ENCODE results near the gene TRPC4.
A peak's percentile ranks its signal among the peaks of the same experiment; 100 is the strongest.

Gene TRPC4

GRCh38 chr13:37766502-37766901 lies 103.1 kb downstream of the TRPC4 start:
- WGBS, 2 donors (ENCODE audit: extremely low coverage in 2 of 2, insufficient read length in 2 of 2, insufficient replicate concordance in 1 of 2) = no CpG with 5 or more reads among the region's 3 CpGs
- H4K8ac ChIP-seq (ENCODE audit: low read depth, low read length) = no peak overlapping the region

GRCh38 chr13:37755349-37755748 lies 114.2 kb downstream of the TRPC4 start:
- H3K79me1 ChIP-seq (ENCODE audit: low read depth, low read length) = no peaks in the 10 kb centered on the region
- H2BK5ac ChIP-seq (ENCODE audit: low read length) = no peak overlapping the region
- H3K4ac ChIP-seq (ENCODE audit: low read length) = no peak overlapping the region
- no peak overlapping the region for H4K8ac ChIP-seq (ENCODE audit: low read depth, low read length)
- no peak overlapping the region for H4K91ac ChIP-seq (ENCODE audit: low read depth, low read length, poor library complexity)
- no peak overlapping the region for H2BK12ac ChIP-seq (ENCODE audit: low read length)
- H2AK5ac ChIP-seq (ENCODE audit: low read depth, low read length) = no peak overlapping the region
- no peak overlapping the region for H3K18ac ChIP-seq (ENCODE audit: low read length)
- H3K4me2 ChIP-seq (ENCODE audit: insufficient read depth, low read length, poor library complexity, severe bottlenecking) = no peak overlapping the region
- no peaks in the 10 kb centered on the region for H3K36me3 ChIP-seq (replicated peaks in 1 of 2; ENCODE audit: control insufficient read depth in 2 of 2, insufficient read depth in 2 of 2, low read length in 2 of 2)
- H2BK15ac ChIP-seq (ENCODE audit: low read length) = no peak overlapping the region
- no peak for DNase-seq (ENCODE audit: low spot score)
- no peaks in the 10 kb centered on the region for H3K27me3 ChIP-seq (ENCODE audit: control insufficient read depth in 3 of 3, insufficient read depth in 3 of 3, low read depth in 1 of 3, low read length in 3 of 3)
- no peaks in the 10 kb centered on the region for H3K9me3 ChIP-seq (replicated peaks in 1 of 2; ENCODE audit: control insufficient read depth in 2 of 2, insufficient read depth in 1 of 2, low read depth in 1 of 2, low read length in 2 of 2)
- H2BK120ac ChIP-seq (ENCODE audit: low read depth, low read length) = no peak overlapping the region
- H3K23ac ChIP-seq (ENCODE audit: low read depth, low read length, poor library complexity) = no peak overlapping the region
- no peak overlapping the region for H3K14ac ChIP-seq (ENCODE audit: low read length)
- no peak overlapping the region for H3K4me3 ChIP-seq (ENCODE audit: low read length in 2 of 2)
- no peak overlapping the region for H2AFZ ChIP-seq (ENCODE audit: low read length)
- no peak overlapping the region for H3K27ac ChIP-seq (replicated peaks; ENCODE audit: low read length)
- no peak overlapping the region for H3K9ac ChIP-seq (ENCODE audit: low read depth, low read length, poor library complexity)
- WGBS, 2 donors (ENCODE audit: extremely low coverage in 2 of 2, insufficient read length in 2 of 2, insufficient replicate concordance in 1 of 2) = no CpG with 5 or more reads among the region's 3 CpGs
- H3K4me1 ChIP-seq (ENCODE audit: control insufficient read depth in 2 of 2, insufficient read depth in 1 of 2, low read depth in 1 of 2, low read length in 2 of 2) = no peaks in the 10 kb centered on the region

More at GRCh38 chr13:37766502-37766901, 103.1 kb downstream of the TRPC4 start:
- Histone ChIP-seq H2BK120ac (ENCODE audit: low read depth, low read length) (no peak overlapping the region), H3K9me3 (replicated peaks in 1 of 2; ENCODE audit: control insufficient read depth in 2 of 2, insufficient read depth in 1 of 2, low read depth in 1 of 2, low read length in 2 of 2) (no peaks in the 10 kb centered on the region), H3K18ac (ENCODE audit: low read length) (no peak overlapping the region), H2BK5ac (ENCODE audit: low read length) (no peak overlapping the region), H3K27ac (replicated peaks; ENCODE audit: low read length) (no peak overlapping the region), H2BK12ac (ENCODE audit: low read length) (no peak overlapping the region), H3K23ac (ENCODE audit: low read depth, low read length, poor library complexity) (no peak overlapping the region), H2AK5ac (ENCODE audit: low read depth, low read length) (no peak overlapping the region), H3K36me3 (replicated peaks in 1 of 2; ENCODE audit: control insufficient read depth in 2 of 2, insufficient read depth in 2 of 2, low read length in 2 of 2) (no peaks in the 10 kb centered on the region), H2BK15ac (ENCODE audit: low read length) (no peak overlapping the region), H2AFZ (ENCODE audit: low read length) (no peak overlapping the region), H3K27me3 (ENCODE audit: control insufficient read depth in 3 of 3, insufficient read depth in 3 of 3, low read depth in 1 of 3, low read length in 3 of 3) (no peaks in the 10 kb centered on the region), H3K9ac (ENCODE audit: low read depth, low read length, poor library complexity) (no peak overlapping the region), H3K4me3 (ENCODE audit: low read length in 2 of 2) (no peak overlapping the region), H3K14ac (ENCODE audit: low read length) (no peak overlapping the region), H3K4ac (ENCODE audit: low read length) (no peak overlapping the region), H3K79me1 (ENCODE audit: low read depth, low read length) (no peaks in the 10 kb centered on the region), H3K4me2 (ENCODE audit: insufficient read depth, low read length, poor library complexity, severe bottlenecking) (no peak overlapping the region), H4K91ac (ENCODE audit: low read depth, low read length, poor library complexity) (no peak overlapping the region), H3K4me1 (ENCODE audit: control insufficient read depth in 2 of 2, insufficient read depth in 1 of 2, low read depth in 1 of 2, low read length in 2 of 2) (no peaks in the 10 kb centered on the region)
- DNase-seq (ENCODE audit: low spot score) = no peak

GRCh38 chr13:37753776-37754175 lies 115.8 kb downstream of the TRPC4 start:
- H3K79me1 ChIP-seq (ENCODE audit: low read depth, low read length) = no peaks in the 10 kb centered on the region
- H3K4ac ChIP-seq (ENCODE audit: low read length) = no peak overlapping the region
- peak; percentile 9 for DNase-seq (ENCODE audit: low spot score)
- no peak overlapping the region for H3K9ac ChIP-seq (ENCODE audit: low read depth, low read length, poor library complexity)
- H4K8ac ChIP-seq (ENCODE audit: low read depth, low read length) = no peak overlapping the region
- no peak overlapping the region for H3K18ac ChIP-seq (ENCODE audit: low read length)
- no CpG with 5 or more reads among the region's 6 CpGs for WGBS, 2 donors (ENCODE audit: extremely low coverage in 2 of 2, insufficient read length in 2 of 2, insufficient replicate concordance in 1 of 2)
- peaks cover 0 to 2% of the 10 kb centered on the region in 2 donors for H3K9me3 ChIP-seq (replicated peaks in 1 of 2; ENCODE audit: control insufficient read depth in 2 of 2, insufficient read depth in 1 of 2, low read depth in 1 of 2, low read length in 2 of 2)
- H3K36me3 ChIP-seq (replicated peaks in 1 of 2; ENCODE audit: control insufficient read depth in 2 of 2, insufficient read depth in 2 of 2, low read length in 2 of 2) = no peaks in the 10 kb centered on the region
- H3K27ac ChIP-seq (replicated peaks; ENCODE audit: low read length) = no peak overlapping the region
- H2BK15ac ChIP-seq (ENCODE audit: low read length) = no peak overlapping the region
- no peak overlapping the region for H2BK120ac ChIP-seq (ENCODE audit: low read depth, low read length)
- no peak overlapping the region for H2BK5ac ChIP-seq (ENCODE audit: low read length)
- H3K23ac ChIP-seq (ENCODE audit: low read depth, low read length, poor library complexity) = no peak overlapping the region
- H3K27me3 ChIP-seq (ENCODE audit: control insufficient read depth in 3 of 3, insufficient read depth in 3 of 3, low read depth in 1 of 3, low read length in 3 of 3) = no peaks in the 10 kb centered on the region
- no peaks in the 10 kb centered on the region for H3K4me1 ChIP-seq (ENCODE audit: control insufficient read depth in 2 of 2, insufficient read depth in 1 of 2, low read depth in 1 of 2, low read length in 2 of 2)
- no peak overlapping the region for H3K14ac ChIP-seq (ENCODE audit: low read length)
- H4K91ac ChIP-seq (ENCODE audit: low read depth, low read length, poor library complexity) = no peak overlapping the region
- no peak overlapping the region for H2BK12ac ChIP-seq (ENCODE audit: low read length)
- no peak overlapping the region for H3K4me2 ChIP-seq (ENCODE audit: insufficient read depth, low read length, poor library complexity, severe bottlenecking)
- H2AK5ac ChIP-seq (ENCODE audit: low read depth, low read length) = no peak overlapping the region
- H2AFZ ChIP-seq (ENCODE audit: low read length) = no peak overlapping the region
- no peak overlapping the region for H3K4me3 ChIP-seq (ENCODE audit: low read length in 2 of 2)

GRCh38 chr13:37752146-37752545 lies 117.4 kb downstream of the TRPC4 start:
- Histone ChIP-seq H3K27me3 (ENCODE audit: control insufficient read depth in 3 of 3, insufficient read depth in 3 of 3, low read depth in 1 of 3, low read length in 3 of 3) (no peaks in the 10 kb centered on the region), H3K23ac (ENCODE audit: low read depth, low read length, poor library complexity) (no peak overlapping the region), H3K9ac (ENCODE audit: low read depth, low read length, poor library complexity) (no peak overlapping the region), H3K9me3 (replicated peaks in 1 of 2; ENCODE audit: control insufficient read depth in 2 of 2, insufficient read depth in 1 of 2, low read depth in 1 of 2, low read length in 2 of 2) (peaks cover 0 to 3% of the 10 kb centered on the region in 2 donors), H4K91ac (ENCODE audit: low read depth, low read length, poor library complexity) (no peak overlapping the region), H4K8ac (ENCODE audit: low read depth, low read length) (no peak overlapping the region), H2BK12ac (ENCODE audit: low read length) (no peak overlapping the region), H3K4me2 (ENCODE audit: insufficient read depth, low read length, poor library complexity, severe bottlenecking) (no peak overlapping the region), H2AFZ (ENCODE audit: low read length) (no peak overlapping the region), H2AK5ac (ENCODE audit: low read depth, low read length) (no peak overlapping the region), H3K18ac (ENCODE audit: low read length) (no peak overlapping the region), H3K27ac (replicated peaks; ENCODE audit: low read length) (no peak overlapping the region), H3K4me3 (ENCODE audit: low read length in 2 of 2) (no peak overlapping the region), H3K14ac (ENCODE audit: low read length) (no peak overlapping the region), H3K4me1 (ENCODE audit: control insufficient read depth in 2 of 2, insufficient read depth in 1 of 2, low read depth in 1 of 2, low read length in 2 of 2) (no peaks in the 10 kb centered on the region), H2BK5ac (ENCODE audit: low read length) (no peak overlapping the region), H3K36me3 (replicated peaks in 1 of 2; ENCODE audit: control insufficient read depth in 2 of 2, insufficient read depth in 2 of 2, low read length in 2 of 2) (no peaks in the 10 kb centered on the region), H2BK120ac (ENCODE audit: low read depth, low read length) (no peak overlapping the region), H3K4ac (ENCODE audit: low read length) (no peak overlapping the region), H2BK15ac (ENCODE audit: low read length) (no peak overlapping the region), H3K79me1 (ENCODE audit: low read depth, low read length) (no peaks in the 10 kb centered on the region)
- no CpG with 5 or more reads among the region's 9 CpGs for WGBS, 2 donors (ENCODE audit: extremely low coverage in 2 of 2, insufficient read length in 2 of 2, insufficient replicate concordance in 1 of 2)
- no peak for DNase-seq (ENCODE audit: low spot score)
